ENCODE results near the gene VSX2. TPM values are rescaled to one million over a fixed set of nuclear protein-coding genes. Genes with fewer than 3 reads are reported as not detected.

The VSX2 gene
- total RNA-seq, 1 donor, result not detected

DNA sequence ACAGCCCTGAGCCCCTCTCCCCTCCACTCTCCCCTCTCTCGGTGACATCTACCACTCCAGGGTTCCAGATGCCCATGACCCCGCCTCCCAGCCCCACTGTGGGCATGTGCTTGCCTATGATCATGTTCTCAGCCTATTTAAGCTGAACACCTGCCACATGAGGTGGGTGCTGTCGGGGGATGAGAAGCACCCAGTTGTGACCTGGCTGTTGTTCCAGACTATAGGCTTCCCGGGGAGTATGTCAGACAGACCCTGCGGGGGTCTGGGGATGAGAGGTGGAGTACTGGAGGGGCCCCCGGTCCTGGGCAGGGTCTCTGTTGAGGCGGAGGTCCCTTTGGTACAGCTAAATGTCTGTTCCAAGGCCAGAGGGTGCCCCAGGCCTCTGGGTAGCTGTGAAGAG lies 6.0 kb downstream of the VSX2 start:
- no peak overlapping the region for H3K4me3 ChIP-seq (ENCODE audit: low read depth, low read length)
- TF ChIP-seq, protein P1, sequence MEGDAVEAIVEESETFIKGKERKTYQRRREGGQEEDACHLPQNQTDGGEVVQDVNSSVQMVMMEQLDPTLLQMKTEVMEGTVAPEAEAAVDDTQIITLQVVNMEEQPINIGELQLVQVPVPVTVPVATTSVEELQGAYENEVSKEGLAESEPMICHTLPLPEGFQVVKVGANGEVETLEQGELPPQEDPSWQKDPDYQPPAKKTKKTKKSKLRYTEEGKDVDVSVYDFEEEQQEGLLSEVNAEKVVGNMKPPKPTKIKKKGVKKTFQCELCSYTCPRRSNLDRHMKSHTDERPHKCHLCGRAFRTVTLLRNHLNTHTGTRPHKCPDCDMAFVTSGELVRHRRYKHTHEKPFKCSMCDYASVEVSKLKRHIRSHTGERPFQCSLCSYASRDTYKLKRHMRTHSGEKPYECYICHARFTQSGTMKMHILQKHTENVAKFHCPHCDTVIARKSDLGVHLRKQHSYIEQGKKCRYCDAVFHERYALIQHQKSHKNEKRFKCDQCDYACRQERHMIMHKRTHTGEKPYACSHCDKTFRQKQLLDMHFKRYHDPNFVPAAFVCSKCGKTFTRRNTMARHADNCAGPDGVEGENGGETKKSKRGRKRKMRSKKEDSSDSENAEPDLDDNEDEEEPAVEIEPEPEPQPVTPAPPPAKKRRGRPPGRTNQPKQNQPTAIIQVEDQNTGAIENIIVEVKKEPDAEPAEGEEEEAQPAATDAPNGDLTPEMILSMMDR (IDR thresholded peaks at IDR 0.05; ENCODE audit: insufficient read depth, low read length), result no peak
- DNase-seq (ENCODE audit: low read depth), result no peak

DNA sequence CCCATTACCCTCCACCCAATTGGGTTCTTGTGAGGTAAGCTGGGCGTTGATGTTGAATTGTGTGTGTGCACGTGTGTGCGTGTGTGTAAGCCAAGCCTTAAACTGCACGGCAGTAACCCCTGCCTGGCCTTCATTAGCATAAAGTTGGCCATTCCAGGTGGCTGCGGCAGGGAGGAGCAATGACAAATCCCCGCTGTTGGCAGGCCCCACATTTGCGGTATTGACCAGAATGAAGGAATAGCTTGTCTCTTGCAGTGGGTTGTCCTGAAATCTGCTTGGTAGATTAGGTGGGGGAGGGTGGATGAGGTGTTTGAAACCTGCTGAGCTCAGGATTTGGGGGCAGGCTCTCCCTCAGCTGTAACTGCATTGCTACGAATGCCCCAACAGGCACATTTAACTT lies 7.3 kb downstream of the VSX2 start:
- H3K4me3 ChIP-seq (ENCODE audit: low read depth, low read length), result no peak overlapping the region
- no peak for DNase-seq (ENCODE audit: low read depth)
- TF ChIP-seq, protein P1 (IDR thresholded peaks at IDR 0.05; ENCODE audit: insufficient read depth, low read length), result no peak

DNA sequence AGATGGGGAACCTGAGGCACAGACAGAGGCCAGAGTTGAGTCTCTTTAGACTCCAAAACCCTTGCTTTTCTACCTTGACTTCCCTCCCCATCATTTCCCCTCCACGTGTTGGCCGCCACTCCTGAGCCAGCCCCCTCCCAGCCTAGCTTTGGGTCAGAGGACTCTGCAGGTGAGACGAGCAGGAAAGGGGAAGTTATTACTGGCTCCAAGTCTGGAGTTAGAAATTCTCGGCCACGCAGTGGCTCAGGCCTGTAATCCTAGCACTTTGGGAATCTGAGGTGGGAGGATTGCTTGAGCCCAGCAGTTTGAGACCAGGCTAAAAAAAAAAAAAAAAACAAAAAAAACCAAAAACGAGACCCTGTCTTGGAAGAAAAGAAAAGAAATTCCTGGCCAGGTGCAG lies 8.8 kb downstream of the VSX2 start:
- no peak overlapping the region for H3K4me3 ChIP-seq (ENCODE audit: low read depth, low read length)
- no peak for DNase-seq (ENCODE audit: low read depth)
- TF ChIP-seq, protein P1 (IDR thresholded peaks at IDR 0.05; ENCODE audit: insufficient read depth, low read length), result no peak

DNA sequence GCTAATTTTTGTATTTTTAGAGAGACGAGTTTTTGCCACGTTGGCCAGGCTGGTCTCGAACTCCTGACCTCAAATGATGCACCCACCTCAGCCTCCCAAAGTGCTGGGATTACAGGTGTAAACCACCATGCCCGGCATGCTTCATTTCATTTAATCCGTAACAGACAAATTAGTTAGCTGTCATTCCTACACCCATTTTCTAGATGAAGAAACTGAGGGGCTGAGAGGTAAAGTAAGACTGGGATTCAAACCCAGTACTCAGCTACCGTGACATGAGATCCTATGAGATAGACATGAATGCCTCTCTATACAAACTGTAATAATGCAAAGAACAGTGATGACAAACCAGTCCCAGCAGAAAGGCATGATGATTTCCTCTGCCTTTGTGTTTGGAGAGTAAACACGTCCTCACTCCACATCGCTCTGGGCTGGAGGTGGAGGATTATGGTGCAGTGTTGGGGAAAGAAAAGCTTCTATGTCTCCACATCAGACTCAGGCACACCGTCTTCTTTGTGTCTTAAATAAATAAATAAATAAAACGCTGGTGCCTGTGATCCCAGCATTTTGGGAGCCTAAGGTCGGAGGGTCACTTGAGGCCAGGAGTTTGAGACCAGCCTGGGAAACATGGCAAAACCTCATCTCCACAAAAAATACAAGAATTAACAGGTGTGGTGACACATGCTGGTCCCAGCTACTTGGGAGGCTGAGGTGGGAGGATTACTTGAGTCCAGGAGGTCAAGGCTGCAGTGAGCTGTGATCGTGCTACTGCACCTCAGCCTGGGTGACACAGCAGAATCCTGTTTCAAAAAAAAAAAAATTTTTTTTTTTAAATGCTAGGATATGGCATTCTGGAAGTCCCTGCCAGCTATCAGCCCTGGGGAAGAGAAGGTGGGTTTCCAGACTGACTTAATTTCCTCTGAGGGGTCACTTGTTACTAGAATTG lies 10.5 kb downstream of the VSX2 start:
- TF ChIP-seq, protein P1 (IDR thresholded peaks at IDR 0.05; ENCODE audit: insufficient read depth, low read length), result no peak
- DNase-seq (ENCODE audit: low read depth), result no peak
- no peak overlapping the region for H3K4me3 ChIP-seq (ENCODE audit: low read depth, low read length)

DNA sequence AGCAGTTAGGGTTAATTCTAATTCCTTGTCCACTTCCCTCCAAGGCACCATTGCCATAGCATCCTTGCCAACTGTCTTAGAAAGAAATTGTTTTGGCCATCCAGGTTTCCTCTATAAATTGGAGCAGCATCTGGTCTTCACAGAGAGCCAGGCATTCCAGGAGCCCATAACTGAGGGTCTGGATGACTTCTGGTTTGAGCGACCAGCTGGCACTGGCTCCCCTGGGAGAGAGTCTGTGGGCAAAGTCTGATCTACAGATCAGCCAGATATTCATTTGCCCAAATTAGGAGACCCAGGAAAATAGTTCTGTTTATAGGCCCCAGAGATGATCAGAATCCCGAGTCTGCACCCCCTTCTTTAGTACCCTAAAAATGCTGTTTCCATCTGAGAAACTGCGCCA lies 16.0 kb downstream of the VSX2 start:
- H3K4me3 ChIP-seq (ENCODE audit: low read depth, low read length), result no peak overlapping the region
- no peak for DNase-seq (ENCODE audit: low read depth)
- TF ChIP-seq, protein P1 (IDR thresholded peaks at IDR 0.05; ENCODE audit: insufficient read depth, low read length), result no peak

DNA sequence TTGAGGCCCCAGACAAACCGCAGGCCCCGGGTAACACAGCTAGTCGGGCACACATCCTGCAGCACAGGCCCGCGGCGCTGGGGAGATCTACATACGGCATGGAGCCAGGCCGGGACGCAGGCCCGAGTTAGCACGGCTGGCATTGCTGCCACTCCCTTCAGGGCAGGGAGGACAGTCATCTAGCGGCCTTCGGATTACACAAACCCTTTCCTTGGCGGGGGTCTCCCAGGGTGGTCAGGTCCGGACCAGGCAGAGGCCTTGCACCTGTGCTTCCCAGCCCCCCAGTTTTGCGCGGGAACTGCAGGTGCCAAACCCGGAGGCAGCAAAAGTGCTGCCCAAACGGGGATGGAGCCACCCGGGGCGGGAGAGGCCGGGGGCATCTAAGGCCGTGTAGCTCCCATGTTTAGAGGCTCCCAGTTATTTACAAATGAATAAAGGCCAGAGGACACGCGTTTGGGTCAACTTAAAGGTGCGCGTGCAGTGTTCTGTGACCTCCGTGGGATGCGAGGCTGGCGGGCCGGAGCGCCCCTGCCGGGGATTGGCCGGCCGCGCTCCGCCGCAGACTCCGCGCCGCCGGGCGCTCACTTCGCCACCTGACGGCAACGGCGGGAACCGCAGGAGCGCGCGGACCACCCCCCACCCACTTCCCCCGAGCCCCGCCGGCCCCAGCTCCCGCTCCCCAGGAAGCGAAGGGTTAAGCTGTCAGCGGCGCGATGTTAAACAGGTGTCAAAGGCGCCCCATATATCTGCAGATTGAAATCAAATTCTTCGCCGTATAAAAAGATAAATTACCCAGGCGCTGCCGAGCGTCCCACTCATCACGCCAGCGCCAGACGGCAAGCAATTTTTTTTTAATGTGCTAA lies 18.1 kb downstream of the VSX2 start:
- TF ChIP-seq, protein P1 (IDR thresholded peaks at IDR 0.05; ENCODE audit: insufficient read depth, low read length), result peak; percentile 71
- peak overlapping the region; percentile 67 for H3K4me3 ChIP-seq (ENCODE audit: low read depth, low read length)
- peak; percentile 20 for DNase-seq (ENCODE audit: low read depth)
